HepG2 (cell line): ENCODE results near the gene GDPD5. TPM values are rescaled to one million over a fixed set of nuclear protein-coding genes. Genes with fewer than 3 reads are reported as not detected.

Experiments used
- AHR ChIP-seq: IDR thresholded peaks from 2 replicates; pipeline ENCODE4 v1.6.1; 2018; ENCODE audit warnings: missing genetic modification reagents, missing compliant biosample characterization
- CCAR2 ChIP-seq: fragments of 200-400 bp; formaldehyde crosslinking; optimal IDR thresholded peaks from 2 replicates; pipeline ENCODE3; 2018; ENCODE audit warnings: low read depth, mild to moderate bottlenecking, low read length, moderate library complexity
- DNMT3B ChIP-seq: conservative IDR thresholded peaks from 2 replicates; pipeline ENCODE4 v1.6.1; 2016; ENCODE audit warnings: missing biosample characterization, control low read depth
- EHMT2 ChIP-seq: fragments of 200-600 bp; sonication (generic); IDR thresholded peaks from 2 replicates; pipeline ENCODE4 v1.7.0; 2017; ENCODE audit warnings: antibody characterized with exemption, low read depth, low read length, borderline replicate concordance
- FOSL1 ChIP-seq: sonication (generic); formaldehyde crosslinking; IDR thresholded peaks from 2 replicates; pipeline ENCODE4 v1.9.0; 2021; ENCODE audit warnings: missing genetic modification reagents, borderline replicate concordance
- FOXK2 ChIP-seq: fragments of 450-650 bp; IDR thresholded peaks from 2 replicates; pipeline ENCODE4 v1.6.1; 2016
- IRF2 ChIP-seq: IDR thresholded peaks from 2 replicates; pipeline ENCODE4 v1.6.1; 2018; ENCODE audit warnings: missing genetic modification reagents, missing compliant biosample characterization
- JARID2 ChIP-seq: sonication (generic); formaldehyde crosslinking; IDR thresholded peaks from 2 replicates; pipeline ENCODE4 v1.8.1; 2023; ENCODE audit warnings: missing genetic modification reagents, inconsistent platforms; ENCODE audit not compliant: insufficient replicate concordance
- KAT2B ChIP-seq: fragments of 150-350 bp; IDR thresholded peaks from 2 replicates; pipeline ENCODE4 v1.6.1; 2014; ENCODE audit warnings: low read depth, low read length, borderline replicate concordance
- MTA3 ChIP-seq: sonication (generic); formaldehyde crosslinking; IDR thresholded peaks from 2 replicates; pipeline ENCODE4 v1.4.0; 2020; ENCODE audit warnings: missing genetic modification reagents
- MZF1 ChIP-seq: sonication (generic); formaldehyde crosslinking; IDR thresholded peaks from 2 replicates; pipeline ENCODE4 v1.8.1; 2023; ENCODE audit warnings: mild to moderate bottlenecking, missing genetic modification reagents, borderline replicate concordance
- PHF20 ChIP-seq: sonication (generic); formaldehyde crosslinking; IDR thresholded peaks from 2 replicates; pipeline ENCODE4 v1.5.0; 2020; ENCODE audit warnings: mild to moderate bottlenecking, missing genetic modification reagents
- STAG1 ChIP-seq: sonication (generic); formaldehyde crosslinking; IDR thresholded peaks from 2 replicates; pipeline ENCODE4 v1.4.0; 2020; ENCODE audit warnings: missing genetic modification reagents
- STAT6 ChIP-seq: sonication (generic); formaldehyde crosslinking; IDR thresholded peaks from 2 replicates; pipeline ENCODE4 v1.4.0; 2020; ENCODE audit warnings: missing genetic modification reagents, mild to moderate bottlenecking, borderline replicate concordance
- ZFP62 ChIP-seq: sonication (generic); formaldehyde crosslinking; IDR thresholded peaks from 2 replicates; pipeline ENCODE4 v1.4.0; 2020; ENCODE audit warnings: missing genetic modification reagents
- ZNF143 ChIP-seq: sonication (generic); formaldehyde crosslinking; IDR thresholded peaks from 2 replicates; pipeline ENCODE4 v1.4.0; 2020; ENCODE audit warnings: missing genetic modification reagents
- ZNF343 ChIP-seq: sonication (generic); formaldehyde crosslinking; IDR thresholded peaks from 2 replicates; pipeline ENCODE4 v1.4.0; 2020; ENCODE audit warnings: mild to moderate bottlenecking, missing genetic modification reagents
- ZNF782 ChIP-seq: sonication (generic); formaldehyde crosslinking; IDR thresholded peaks from 2 replicates; pipeline ENCODE4 v1.4.0; 2020; ENCODE audit warnings: missing genetic modification reagents, mild to moderate bottlenecking, borderline replicate concordance
- polyA plus RNA-seq, 8 experiments: library from polyadenylated mRNA; depleted of rRNA in 3 of 8; stranded (reverse) in 7 of 8; unstranded in 1 of 8; fragments of >200 nt; fragmentation: Illumina TruSeq in 4 of 8; extraction: Trizol in 4 of 8; gene quantifications; 2 replicates each; pipeline versions ENCODE4 v1.2.1 to v1.2.3, GENCODE V29; 2011 to 2016; ENCODE audit warnings: low read depth in 4 of 8, missing spikeins in 1 of 8, mixed read lengths in 1 of 8; ENCODE audit not compliant: insufficient read depth in 1 of 8
- total RNA-seq, 5 experiments: library from RNA; depleted of rRNA; stranded (reverse); fragments of >200 nt; fragmentation: Illumina TruSeq; extraction: Trizol; gene quantifications; 2 replicates each; pipeline ENCODE4 v1.2.3, GENCODE V29; 2016; ENCODE audit warnings: low read depth in 1 of 5
- TF ChIP-seq, protein P1 (sequence below): IDR thresholded peaks from 2 replicates; pipeline ENCODE4 v1.4.0; 2020; ENCODE audit warnings: mild to moderate bottlenecking, missing genetic modification reagents
- TF ChIP-seq, protein P2 (sequence below): sonication (generic); formaldehyde crosslinking; IDR thresholded peaks from 2 replicates; pipeline ENCODE4 v1.5.0; 2020; ENCODE audit warnings: mild to moderate bottlenecking, missing genetic modification reagents
- TF ChIP-seq, protein P3 (sequence below): fragments of 450-650 bp; IDR thresholded peaks from 2 replicates; pipeline ENCODE4 v1.6.1; 2016

GDPD5 gene
- total and polyA plus RNA-seq, 2 of the 13 experiments (the other 11 are each of a cell fraction or from before 2014, with no cell fraction given): 55.0 to 67.5 TPM

DNA sequence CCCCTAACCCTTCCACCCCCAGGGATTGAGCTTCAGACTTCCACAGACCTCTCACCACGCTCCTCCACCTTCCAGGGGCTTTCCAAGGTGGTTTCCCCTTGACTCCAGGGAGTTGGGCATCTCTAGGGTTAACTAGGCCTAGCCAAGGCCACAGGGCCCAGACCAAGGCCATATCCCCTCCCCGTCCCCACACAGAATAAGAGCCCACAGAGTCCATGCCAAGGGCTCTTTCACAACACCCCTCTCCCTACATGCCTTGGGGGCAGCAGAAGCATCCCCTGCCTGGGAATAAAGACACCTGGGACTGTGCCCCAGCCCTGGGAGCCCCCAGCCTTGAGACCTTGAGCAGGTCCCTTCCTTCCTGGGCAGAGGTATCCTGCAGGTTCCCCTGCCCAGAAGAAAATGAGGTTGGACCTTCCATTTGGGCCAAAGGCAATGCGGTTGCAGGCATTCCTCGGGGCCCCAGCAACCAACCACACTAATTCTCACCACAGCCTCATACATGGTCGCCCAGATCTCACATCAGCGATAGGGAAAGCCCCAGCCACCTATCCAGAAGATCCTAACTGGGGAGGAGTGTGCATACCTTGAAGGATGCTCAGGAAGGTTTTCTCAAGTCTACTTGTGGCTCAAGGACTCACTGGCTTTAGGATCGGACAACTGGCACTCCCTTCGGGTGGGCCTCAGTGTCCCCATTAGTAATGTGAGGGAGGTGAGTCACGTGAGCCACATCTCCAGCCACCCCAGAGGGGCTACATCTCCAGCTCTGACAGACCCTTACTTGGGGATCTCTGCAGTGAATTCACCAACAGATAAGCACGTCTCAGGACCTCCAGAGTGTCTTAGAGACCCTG is 1.7 kb downstream of the GDPD5 start (continued):
- TF ChIP-seq ZNF782 (CRISPR knock-in tag) (no peak), ZNF343 (CRISPR knock-in tag) (0 out of 2 replicates have a peak, but pooled peaks have one; percentile 11), AHR (no peak), MZF1 (no peak), PHF20 (no peak), FOSL1 (CRISPR knock-in tag) (no peak), KAT2B (no peak), DNMT3B (CRISPR knock-in tag) (no peak), IRF2 (peak; percentile 46; the same call in 1 of the 2 replicates), EHMT2 (no peak; the same call in 1 of the 2 replicates), ZNF143 (CRISPR knock-in tag) (peak; percentile 75), ZFP62 (CRISPR knock-in tag) (no peak), STAT6 (CRISPR knock-in tag) (no peak), MTA3 (CRISPR knock-in tag) (no peak), JARID2 (CRISPR knock-in tag) (no peak), CCAR2 (no peak), FOXK2 (no peak), STAG1 (CRISPR knock-in tag) (no peak; the same call in 1 of the 2 replicates)
- TF ChIP-seq, protein P1, sequence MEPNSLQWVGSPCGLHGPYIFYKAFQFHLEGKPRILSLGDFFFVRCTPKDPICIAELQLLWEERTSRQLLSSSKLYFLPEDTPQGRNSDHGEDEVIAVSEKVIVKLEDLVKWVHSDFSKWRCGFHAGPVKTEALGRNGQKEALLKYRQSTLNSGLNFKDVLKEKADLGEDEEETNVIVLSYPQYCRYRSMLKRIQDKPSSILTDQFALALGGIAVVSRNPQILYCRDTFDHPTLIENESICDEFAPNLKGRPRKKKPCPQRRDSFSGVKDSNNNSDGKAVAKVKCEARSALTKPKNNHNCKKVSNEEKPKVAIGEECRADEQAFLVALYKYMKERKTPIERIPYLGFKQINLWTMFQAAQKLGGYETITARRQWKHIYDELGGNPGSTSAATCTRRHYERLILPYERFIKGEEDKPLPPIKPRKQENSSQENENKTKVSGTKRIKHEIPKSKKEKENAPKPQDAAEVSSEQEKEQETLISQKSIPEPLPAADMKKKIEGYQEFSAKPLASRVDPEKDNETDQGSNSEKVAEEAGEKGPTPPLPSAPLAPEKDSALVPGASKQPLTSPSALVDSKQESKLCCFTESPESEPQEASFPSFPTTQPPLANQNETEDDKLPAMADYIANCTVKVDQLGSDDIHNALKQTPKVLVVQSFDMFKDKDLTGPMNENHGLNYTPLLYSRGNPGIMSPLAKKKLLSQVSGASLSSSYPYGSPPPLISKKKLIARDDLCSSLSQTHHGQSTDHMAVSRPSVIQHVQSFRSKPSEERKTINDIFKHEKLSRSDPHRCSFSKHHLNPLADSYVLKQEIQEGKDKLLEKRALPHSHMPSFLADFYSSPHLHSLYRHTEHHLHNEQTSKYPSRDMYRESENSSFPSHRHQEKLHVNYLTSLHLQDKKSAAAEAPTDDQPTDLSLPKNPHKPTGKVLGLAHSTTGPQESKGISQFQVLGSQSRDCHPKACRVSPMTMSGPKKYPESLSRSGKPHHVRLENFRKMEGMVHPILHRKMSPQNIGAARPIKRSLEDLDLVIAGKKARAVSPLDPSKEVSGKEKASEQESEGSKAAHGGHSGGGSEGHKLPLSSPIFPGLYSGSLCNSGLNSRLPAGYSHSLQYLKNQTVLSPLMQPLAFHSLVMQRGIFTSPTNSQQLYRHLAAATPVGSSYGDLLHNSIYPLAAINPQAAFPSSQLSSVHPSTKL: peak; percentile 80
- TF ChIP-seq, protein P2, sequence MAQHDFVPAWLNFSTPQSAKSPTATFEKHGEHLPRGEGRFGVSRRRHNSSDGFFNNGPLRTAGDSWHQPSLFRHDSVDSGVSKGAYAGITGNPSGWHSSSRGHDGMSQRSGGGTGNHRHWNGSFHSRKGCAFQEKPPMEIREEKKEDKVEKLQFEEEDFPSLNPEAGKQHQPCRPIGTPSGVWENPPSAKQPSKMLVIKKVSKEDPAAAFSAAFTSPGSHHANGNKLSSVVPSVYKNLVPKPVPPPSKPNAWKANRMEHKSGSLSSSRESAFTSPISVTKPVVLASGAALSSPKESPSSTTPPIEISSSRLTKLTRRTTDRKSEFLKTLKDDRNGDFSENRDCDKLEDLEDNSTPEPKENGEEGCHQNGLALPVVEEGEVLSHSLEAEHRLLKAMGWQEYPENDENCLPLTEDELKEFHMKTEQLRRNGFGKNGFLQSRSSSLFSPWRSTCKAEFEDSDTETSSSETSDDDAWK: no peak
- TF ChIP-seq, protein P3, sequence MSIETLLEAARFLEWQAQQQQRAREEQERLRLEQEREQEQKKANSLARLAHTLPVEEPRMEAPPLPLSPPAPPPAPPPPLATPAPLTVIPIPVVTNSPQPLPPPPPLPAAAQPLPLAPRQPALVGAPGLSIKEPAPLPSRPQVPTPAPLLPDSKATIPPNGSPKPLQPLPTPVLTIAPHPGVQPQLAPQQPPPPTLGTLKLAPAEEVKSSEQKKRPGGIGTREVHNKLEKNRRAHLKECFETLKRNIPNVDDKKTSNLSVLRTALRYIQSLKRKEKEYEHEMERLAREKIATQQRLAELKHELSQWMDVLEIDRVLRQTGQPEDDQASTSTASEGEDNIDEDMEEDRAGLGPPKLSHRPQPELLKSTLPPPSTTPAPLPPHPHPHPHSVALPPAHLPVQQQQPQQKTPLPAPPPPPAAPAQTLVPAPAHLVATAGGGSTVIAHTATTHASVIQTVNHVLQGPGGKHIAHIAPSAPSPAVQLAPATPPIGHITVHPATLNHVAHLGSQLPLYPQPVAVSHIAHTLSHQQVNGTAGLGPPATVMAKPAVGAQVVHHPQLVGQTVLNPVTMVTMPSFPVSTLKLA: no peak
